GM12878 (cell line): ENCODE results near the gene COMMD7.

Experiments
- CBX5 ChIP-seq: sonication (generic); IDR thresholded peaks from 2 replicates; pipeline ENCODE4 v1.6.1; 2016; ENCODE audit warnings: low read depth, moderate library complexity, mild to moderate bottlenecking, inconsistent platforms
- CTCF ChIP-seq, 3 experiments: IDR thresholded peaks in 2 of 3; conservative IDR thresholded peaks in 1 of 3; 2 replicates each; pipeline ENCODE4 v1.5.1; 2011; ENCODE audit warnings: low read depth in 3 of 3, low read length in 3 of 3, mild to moderate bottlenecking in 3 of 3, control low read depth in 2 of 3, moderate library complexity in 2 of 3, inconsistent platforms in 1 of 3, mixed read lengths in 1 of 3; ENCODE audit not compliant: control insufficient read depth in 2 of 3, insufficient read depth in 1 of 3; ENCODE audit errors: extremely low read depth in 1 of 3
- EGR1 ChIP-seq, 2 experiments: IDR thresholded peaks; 1 replicate in 1 of 2; 2 replicates in 1 of 2; pipeline ENCODE4 v1.6.1; 2011 to 2012; ENCODE audit warnings: low read depth in 2 of 2, low read length in 2 of 2, borderline replicate concordance in 1 of 2, mild to moderate bottlenecking in 1 of 2, moderate library complexity in 1 of 2
- EZH2 ChIP-seq: IDR thresholded peaks from 2 replicates; pipeline ENCODE4 v1.6.1; 2012; ENCODE audit warnings: low read depth, mild to moderate bottlenecking, control low read depth, inconsistent platforms, low read length, borderline replicate concordance; ENCODE audit not compliant: control insufficient read depth
- FOS ChIP-seq: IDR thresholded peaks from 3 replicates; pipeline ENCODE4 v1.6.1; 2011; ENCODE audit warnings: borderline replicate concordance; ENCODE audit not compliant: insufficient read length; ENCODE audit errors: extremely low read depth
- FOXM1 ChIP-seq: IDR thresholded peaks from 2 replicates; pipeline ENCODE4 v1.6.1; 2012; ENCODE audit warnings: low read depth, mild to moderate bottlenecking, inconsistent platforms, low read length, moderate library complexity
- HDGF ChIP-seq: fragments of 450-650 bp; IDR thresholded peaks from 2 replicates; pipeline ENCODE4 v1.6.1; 2016; ENCODE audit warnings: antibody characterized with exemption
- IKZF2 ChIP-seq, 2 experiments: fragments of 450-650 bp; IDR thresholded peaks; 2 replicates each; pipeline ENCODE4 v1.6.1; 2017; ENCODE audit warnings: mild to moderate bottlenecking in 2 of 2, moderate library complexity in 2 of 2
- JUND ChIP-seq: IDR thresholded peaks from 2 replicates; pipeline ENCODE4 v1.6.1; 2012; ENCODE audit warnings: low read depth, mild to moderate bottlenecking, low read length, improper control_type of control experiment, moderate library complexity
- NFYB ChIP-seq: IDR thresholded peaks from 2 replicates; pipeline ENCODE4 v1.6.1; 2011; ENCODE audit warnings: low read depth, mild to moderate bottlenecking, low read length, improper control_type of control experiment, moderate library complexity; ENCODE audit not compliant: insufficient read depth
- SP1 ChIP-seq: IDR thresholded peaks from one replicate; pipeline ENCODE4 v1.6.1; 2011; ENCODE audit warnings: low read depth, low read length
- ZBTB33 ChIP-seq: fragments of 450-650 bp; IDR thresholded peaks from 2 replicates; pipeline ENCODE4 v1.6.1; 2017; ENCODE audit warnings: mild to moderate bottlenecking

DNA sequence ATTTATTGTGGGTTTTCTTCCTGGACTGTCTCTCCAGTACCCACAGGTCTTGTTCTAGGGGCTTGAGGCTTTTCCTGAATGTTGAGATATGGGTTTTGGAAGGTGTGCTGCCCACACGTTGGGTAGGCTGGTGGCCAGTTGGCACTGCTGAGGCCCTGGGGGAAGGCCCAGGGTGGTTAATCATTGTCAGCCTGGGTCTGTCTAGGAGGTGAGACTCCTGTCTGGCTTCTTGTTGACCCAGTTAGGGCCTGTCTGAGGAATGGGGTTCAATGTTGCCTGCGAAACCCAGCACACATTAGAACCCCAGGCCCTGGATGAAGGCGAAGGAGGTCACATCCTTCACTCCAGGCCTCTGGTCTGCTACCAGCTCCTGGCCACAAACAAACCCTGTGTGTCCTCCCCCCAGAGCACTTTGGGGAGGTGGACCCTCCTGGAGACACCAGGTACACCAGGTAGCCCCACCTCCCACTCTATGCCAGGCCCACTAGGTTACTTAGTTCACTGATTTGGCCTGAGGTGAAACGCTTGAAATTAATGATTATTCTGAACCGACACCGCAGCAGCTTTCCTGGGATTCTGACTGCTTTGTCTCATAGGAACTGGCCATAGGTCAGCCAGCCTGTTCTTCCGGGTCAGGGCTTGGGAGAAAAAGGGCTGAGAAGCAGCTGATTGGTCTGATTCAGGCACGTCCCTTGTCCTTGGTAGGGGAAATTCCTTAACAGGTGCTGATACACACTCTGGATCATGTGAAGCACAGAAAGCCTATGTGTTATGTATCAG is 34.1 kb upstream of the COMMD7 start:
- TF ChIP-seq JUND (no peak), SP1 (no peak), CBX5 (no peak), CTCF (IDR thresholded peaks at IDR 0.05 in 2 of 3, conservative IDR thresholded peaks at IDR 0.05 in 1 of 3; ENCODE audit: control insufficient read depth in 2 of 3, extremely low read depth in 1 of 3, insufficient read depth in 1 of 3, low read depth in 3 of 3, low read length in 3 of 3) (no peak), FOXM1 (no peak), ZBTB33 (no peak), IKZF2 (IDR thresholded peaks at IDR 0.05) (no peak), EZH2 (no peak), EGR1 (IDR thresholded peaks at IDR 0.05; ENCODE audit: borderline replicate concordance in 1 of 2, low read depth in 2 of 2, low read length in 2 of 2) (no peak), FOS (no peak), HDGF (no peak), NFYB (no peak)
